ENCODE measurements around the gene SLC22A12.

Gene SLC22A12

DNA sequence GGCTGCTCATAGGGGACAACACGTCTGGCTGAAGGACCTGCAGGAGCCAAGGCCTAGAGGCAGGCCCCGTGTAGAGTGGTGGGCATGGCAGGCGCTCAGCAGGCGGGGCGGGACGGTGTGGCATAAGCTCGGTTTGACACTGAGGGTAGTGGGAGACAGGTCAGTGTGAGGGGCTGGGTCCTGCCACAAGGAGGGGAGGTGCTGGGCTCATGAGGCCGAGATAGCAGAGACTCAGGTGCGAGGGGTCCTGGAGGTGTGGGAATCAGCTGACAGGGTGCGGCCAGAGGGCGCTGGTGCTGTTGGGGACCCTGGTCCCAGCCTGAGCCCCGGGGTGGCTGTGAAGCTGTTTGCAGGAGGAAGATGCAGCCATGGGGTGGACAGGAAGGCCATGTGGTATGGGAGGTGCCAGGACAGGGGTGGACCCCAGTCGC lies 6.7 kb downstream of the SLC22A12 start:
- DNase-seq (ENCODE audit: low read depth, low spot score), result no peak
- TF ChIP-seq FOXP2 (optimal IDR thresholded peaks at IDR 0.05; ENCODE audit: control extremely low read depth, extremely low read length, insufficient read depth) (no peak), EZH2 (IDR thresholded peaks at IDR 0.05) (no peak), POLR2AphosphoS5 (IDR thresholded peaks at IDR 0.05; ENCODE audit: borderline replicate concordance, low read depth, low read length) (no peak)
- H3K36me3 ChIP-seq (ENCODE audit: insufficient read depth, low read length), result no peaks in the 10 kb centered on the region
- no peak overlapping the region for H3K9ac ChIP-seq (ENCODE audit: insufficient read length)
- H3K4me3 ChIP-seq, result no peak overlapping the region
- no peak overlapping the region for H3K27ac ChIP-seq
- H3K9me3 ChIP-seq (ENCODE audit: low read depth, low read length), result no peaks in the 10 kb centered on the region

DNA sequence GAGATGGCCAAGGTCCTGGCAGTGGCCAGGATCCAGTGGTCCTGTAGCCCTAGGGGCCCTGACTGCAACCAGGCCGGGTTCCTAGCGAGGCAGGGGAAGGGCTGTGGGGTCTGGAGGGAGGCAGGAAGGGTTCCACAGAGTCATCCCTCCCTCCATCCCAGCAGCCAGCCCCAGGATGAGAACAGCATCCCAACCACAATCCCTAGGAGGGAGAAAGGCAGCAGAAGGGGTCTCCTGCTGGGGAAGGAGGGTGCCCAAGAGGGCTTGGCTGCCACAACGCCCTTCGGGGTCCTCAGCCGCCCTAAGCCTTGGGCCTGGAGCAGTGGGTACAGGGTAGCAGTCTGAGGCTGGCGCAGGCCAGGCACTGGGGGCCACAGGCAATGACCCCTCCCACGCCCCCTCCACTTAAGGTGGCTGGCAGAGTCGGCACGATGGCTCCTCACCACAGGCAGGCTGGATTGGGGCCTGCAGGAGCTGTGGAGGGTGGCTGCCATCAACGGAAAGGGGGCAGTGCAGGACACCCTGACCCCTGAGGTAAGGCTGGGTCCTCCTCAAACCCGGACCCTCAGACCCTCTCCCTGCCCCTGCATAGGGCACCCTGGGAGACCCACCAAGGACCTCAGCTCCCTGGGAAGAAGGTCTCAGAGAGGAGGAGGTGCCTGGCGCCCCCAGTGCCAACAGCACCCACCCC lies 7.2 kb downstream of the SLC22A12 start:
- Histone ChIP-seq H3K36me3 (ENCODE audit: insufficient read depth, low read length) (no peaks in the 10 kb centered on the region), H3K9ac (ENCODE audit: insufficient read length) (no peak overlapping the region), H3K27ac (no peak overlapping the region), H3K9me3 (ENCODE audit: low read depth, low read length) (no peaks in the 10 kb centered on the region), H3K4me3 (no peak overlapping the region)
- DNase-seq (ENCODE audit: low read depth, low spot score), result no peak
- TF ChIP-seq POLR2AphosphoS5 (IDR thresholded peaks at IDR 0.05; ENCODE audit: borderline replicate concordance, low read depth, low read length) (no peak), EZH2 (IDR thresholded peaks at IDR 0.05) (no peak), FOXP2 (optimal IDR thresholded peaks at IDR 0.05; ENCODE audit: control extremely low read depth, extremely low read length, insufficient read depth) (no peak)

DNA sequence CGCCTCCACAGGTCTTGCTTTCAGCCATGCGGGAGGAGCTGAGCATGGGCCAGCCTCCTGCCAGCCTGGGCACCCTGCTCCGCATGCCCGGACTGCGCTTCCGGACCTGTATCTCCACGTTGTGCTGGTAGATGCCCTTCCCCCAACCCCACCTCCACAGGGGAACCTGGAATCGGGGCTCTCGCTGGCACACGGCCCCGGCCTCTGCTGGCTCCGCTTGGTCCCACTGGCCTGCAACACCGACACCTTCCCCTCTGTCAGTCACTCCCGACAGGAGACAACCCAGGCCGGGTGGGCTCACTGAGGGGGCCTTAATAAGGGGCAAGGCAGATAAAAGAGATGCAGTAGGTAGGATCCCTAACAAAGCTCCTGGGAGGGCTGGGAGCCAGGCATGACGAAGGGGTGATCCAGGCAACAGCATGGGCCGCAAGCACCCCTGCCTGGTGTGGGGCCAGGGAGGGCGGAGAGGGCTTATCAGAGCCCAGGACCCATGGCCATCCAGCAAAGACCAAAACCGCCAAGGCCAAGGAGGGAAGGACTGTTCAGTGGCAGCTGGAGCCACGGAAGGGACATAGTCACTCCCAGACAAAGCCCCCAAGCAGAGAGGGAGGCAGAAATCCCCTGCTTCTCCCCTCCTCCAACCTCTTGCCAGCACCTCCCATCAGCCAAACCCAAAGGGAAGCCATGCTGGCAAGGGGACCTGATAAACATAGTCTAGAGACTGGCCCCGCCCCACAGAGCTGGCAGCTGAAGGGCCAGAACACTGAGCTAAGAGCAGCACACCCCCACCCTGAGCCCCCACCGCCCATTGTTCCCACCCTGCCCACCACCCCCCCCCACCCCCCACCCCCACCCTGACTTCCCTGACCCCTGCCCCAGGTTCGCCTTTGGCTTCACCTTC lies 8.0 kb downstream of the SLC22A12 start:
- H3K9me3 ChIP-seq (ENCODE audit: low read depth, low read length), result no peaks in the 10 kb centered on the region
- no peak overlapping the region for H3K4me3 ChIP-seq
- TF ChIP-seq EZH2 (IDR thresholded peaks at IDR 0.05), result no peak
- no peak for TF ChIP-seq POLR2AphosphoS5 (IDR thresholded peaks at IDR 0.05; ENCODE audit: borderline replicate concordance, low read depth, low read length)
- TF ChIP-seq FOXP2 (optimal IDR thresholded peaks at IDR 0.05; ENCODE audit: control extremely low read depth, extremely low read length, insufficient read depth), result no peak
- no peak overlapping the region for H3K27ac ChIP-seq
- H3K9ac ChIP-seq (ENCODE audit: insufficient read length), result no peak overlapping the region
- H3K36me3 ChIP-seq (ENCODE audit: insufficient read depth, low read length), result no peaks in the 10 kb centered on the region
- no peak for DNase-seq (ENCODE audit: low read depth, low spot score)

DNA sequence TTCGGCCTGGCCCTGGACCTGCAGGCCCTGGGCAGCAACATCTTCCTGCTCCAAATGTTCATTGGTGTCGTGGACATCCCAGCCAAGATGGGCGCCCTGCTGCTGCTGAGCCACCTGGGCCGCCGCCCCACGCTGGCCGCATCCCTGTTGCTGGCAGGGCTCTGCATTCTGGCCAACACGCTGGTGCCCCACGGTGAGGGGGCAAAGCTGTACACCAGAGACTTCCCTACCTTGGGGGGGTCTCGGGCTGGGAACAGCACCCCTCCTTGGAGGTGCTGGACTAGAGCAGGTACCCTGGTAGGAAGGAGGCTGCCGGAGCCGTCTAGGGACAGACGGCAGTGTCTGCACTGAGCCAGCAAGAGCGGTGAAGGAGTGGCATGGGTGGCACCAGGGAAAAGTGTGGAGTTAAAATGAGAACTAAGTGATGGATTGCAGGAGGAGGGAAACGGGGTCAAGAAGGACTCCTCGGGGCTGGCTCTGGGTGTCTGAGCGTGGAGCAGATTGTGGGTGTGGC lies 8.7 kb downstream of the SLC22A12 start:
- no peaks in the 10 kb centered on the region for H3K36me3 ChIP-seq (ENCODE audit: insufficient read depth, low read length)
- no peak overlapping the region for H3K27ac ChIP-seq
- no peak for DNase-seq (ENCODE audit: low read depth, low spot score)
- H3K9me3 ChIP-seq (ENCODE audit: low read depth, low read length), result no peaks in the 10 kb centered on the region
- no peak overlapping the region for H3K9ac ChIP-seq (ENCODE audit: insufficient read length)
- no peak overlapping the region for H3K4me3 ChIP-seq
- TF ChIP-seq EZH2 (IDR thresholded peaks at IDR 0.05) (no peak), POLR2AphosphoS5 (IDR thresholded peaks at IDR 0.05; ENCODE audit: borderline replicate concordance, low read depth, low read length) (no peak), FOXP2 (optimal IDR thresholded peaks at IDR 0.05; ENCODE audit: control extremely low read depth, extremely low read length, insufficient read depth) (no peak)

DNA sequence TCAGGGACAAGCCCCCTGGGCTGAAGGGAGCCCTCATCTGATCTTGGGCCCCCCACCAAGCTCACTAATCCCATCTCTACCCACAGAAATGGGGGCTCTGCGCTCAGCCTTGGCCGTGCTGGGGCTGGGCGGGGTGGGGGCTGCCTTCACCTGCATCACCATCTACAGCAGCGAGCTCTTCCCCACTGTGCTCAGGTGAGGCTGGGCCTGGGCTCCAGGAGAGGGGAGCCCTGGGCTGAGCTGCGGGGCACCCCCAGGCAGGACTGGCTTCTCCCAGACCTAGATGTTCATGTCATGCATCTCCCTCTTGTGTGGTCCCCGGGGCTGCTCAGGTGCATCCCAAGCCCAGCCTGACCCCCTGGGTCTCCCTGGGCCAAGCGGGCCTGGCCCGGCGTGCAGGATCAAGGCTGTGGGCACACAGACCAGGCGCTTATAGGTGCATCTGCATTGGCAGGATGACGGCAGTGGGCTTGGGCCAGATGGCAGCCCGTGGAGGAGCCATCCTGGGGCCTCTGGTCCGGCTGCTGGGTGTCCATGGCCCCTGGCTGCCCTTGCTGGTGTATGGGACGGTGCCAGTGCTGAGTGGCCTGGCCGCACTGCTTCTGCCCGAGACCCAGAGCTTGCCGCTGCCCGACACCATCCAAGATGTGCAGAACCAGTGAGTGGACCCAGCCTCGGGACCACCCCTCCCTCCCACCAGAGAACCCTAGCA lies 9.4 kb downstream of the SLC22A12 start:
- no peak for TF ChIP-seq FOXP2 (optimal IDR thresholded peaks at IDR 0.05; ENCODE audit: control extremely low read depth, extremely low read length, insufficient read depth)
- TF ChIP-seq EZH2 (IDR thresholded peaks at IDR 0.05), result no peak
- no peak for TF ChIP-seq POLR2AphosphoS5 (IDR thresholded peaks at IDR 0.05; ENCODE audit: borderline replicate concordance, low read depth, low read length)
- Histone ChIP-seq H3K9ac (ENCODE audit: insufficient read length) (no peak overlapping the region), H3K27ac (no peak overlapping the region), H3K36me3 (ENCODE audit: insufficient read depth, low read length) (no peaks in the 10 kb centered on the region), H3K4me3 (no peak overlapping the region), H3K9me3 (ENCODE audit: low read depth, low read length) (no peaks in the 10 kb centered on the region)
- DNase-seq (ENCODE audit: low read depth, low spot score), result no peak

DNA sequence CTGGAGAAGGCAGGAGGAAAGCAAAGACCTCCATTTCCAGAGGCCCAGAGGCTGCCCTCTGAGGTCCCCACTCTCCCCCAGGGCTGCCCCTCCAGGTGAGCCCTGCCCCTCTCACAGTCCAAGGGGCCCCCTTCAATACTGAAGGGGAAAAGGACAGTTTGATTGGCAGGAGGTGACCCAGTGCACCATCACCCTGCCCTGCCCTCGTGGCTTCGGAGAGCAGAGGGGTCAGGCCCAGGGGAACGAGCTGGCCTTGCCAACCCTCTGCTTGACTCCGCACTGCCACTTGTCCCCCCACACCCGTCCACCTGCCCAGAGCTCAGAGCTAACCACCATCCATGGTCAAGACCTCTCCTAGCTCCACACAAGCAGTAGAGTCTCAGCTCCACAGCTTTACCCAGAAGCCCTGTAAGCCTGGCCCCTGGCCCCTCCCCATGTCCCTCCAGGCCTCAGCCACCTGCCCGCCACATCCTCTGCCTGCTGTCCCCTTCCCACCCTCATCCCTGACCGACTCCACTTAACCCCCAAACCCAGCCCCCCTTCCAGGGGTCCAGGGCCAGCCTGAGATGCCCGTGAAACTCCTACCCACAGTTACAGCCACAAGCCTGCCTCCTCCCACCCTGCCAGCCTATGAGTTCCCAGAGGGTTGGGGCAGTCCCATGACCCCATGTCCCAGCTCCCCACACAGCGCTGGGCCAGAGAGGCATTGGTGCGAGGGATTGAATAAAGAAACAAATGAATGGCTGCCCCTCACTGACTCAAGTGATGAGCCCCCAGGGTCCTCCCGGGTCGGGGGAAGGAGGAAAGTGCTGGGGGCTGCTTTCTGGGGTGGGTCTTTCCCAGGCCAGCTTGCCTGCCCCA lies 10.8 kb downstream of the SLC22A12 start:
- no peak overlapping the region for H3K27ac ChIP-seq
- H3K4me3 ChIP-seq, result no peak overlapping the region
- H3K36me3 ChIP-seq (ENCODE audit: insufficient read depth, low read length), result no peaks in the 10 kb centered on the region
- no peak for DNase-seq (ENCODE audit: low read depth, low spot score)
- H3K9ac ChIP-seq (ENCODE audit: insufficient read length), result no peak overlapping the region
- TF ChIP-seq POLR2AphosphoS5 (IDR thresholded peaks at IDR 0.05; ENCODE audit: borderline replicate concordance, low read depth, low read length) (no peak), EZH2 (IDR thresholded peaks at IDR 0.05) (no peak), FOXP2 (optimal IDR thresholded peaks at IDR 0.05; ENCODE audit: control extremely low read depth, extremely low read length, insufficient read depth) (no peak)
- H3K9me3 ChIP-seq (ENCODE audit: low read depth, low read length), result no peaks in the 10 kb centered on the region

DNA sequence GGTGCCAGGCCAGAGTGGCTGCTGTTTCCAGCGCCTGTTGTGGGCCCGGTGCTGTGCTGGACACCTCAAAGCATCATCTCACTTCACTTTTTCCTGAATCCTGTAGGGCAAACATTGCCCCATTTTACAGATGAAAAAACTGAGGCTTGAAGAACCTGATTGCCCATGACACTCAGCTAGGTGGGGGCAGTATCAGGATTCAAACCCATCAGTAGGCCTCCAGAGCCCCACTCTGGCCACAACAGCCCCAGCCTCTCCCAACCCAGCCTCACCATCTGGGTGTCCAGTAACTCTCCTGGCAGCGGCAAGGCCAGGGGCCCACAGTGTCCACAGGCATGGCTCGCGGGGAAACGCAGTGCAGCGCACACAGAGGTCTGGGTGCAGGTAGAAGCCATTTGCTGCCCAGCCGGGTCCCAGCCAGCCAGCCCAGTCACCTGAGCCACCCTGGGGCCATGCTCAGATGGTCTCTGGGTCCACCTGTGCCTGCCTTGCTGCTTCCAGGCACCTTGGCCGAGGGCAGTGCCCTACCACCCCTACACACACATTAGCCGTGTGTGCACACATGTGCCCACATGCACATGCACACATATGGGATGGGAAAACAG lies 11.5 kb downstream of the SLC22A12 start:
- no peak for DNase-seq (ENCODE audit: low read depth, low spot score)
- Histone ChIP-seq H3K9me3 (ENCODE audit: low read depth, low read length) (no peaks in the 10 kb centered on the region), H3K9ac (ENCODE audit: insufficient read length) (no peak overlapping the region), H3K27ac (no peak overlapping the region), H3K36me3 (ENCODE audit: insufficient read depth, low read length) (no peaks in the 10 kb centered on the region), H3K4me3 (no peak overlapping the region)
- TF ChIP-seq FOXP2 (optimal IDR thresholded peaks at IDR 0.05; ENCODE audit: control extremely low read depth, extremely low read length, insufficient read depth) (no peak), EZH2 (IDR thresholded peaks at IDR 0.05) (no peak), POLR2AphosphoS5 (IDR thresholded peaks at IDR 0.05; ENCODE audit: borderline replicate concordance, low read depth, low read length) (no peak)
